HL-60 (cell line): ENCODE measurements around the gene TAPBP.

Source experiments
- CTCF ChIP-seq: IDR thresholded peaks from one replicate; pipeline ENCODE4 v1.5.1; 2011; ENCODE audit warnings: low read length, control low read depth, inconsistent platforms; ENCODE audit not compliant: insufficient read depth
- REST ChIP-seq: IDR thresholded peaks from 2 replicates; pipeline ENCODE4 v1.6.1; 2012; ENCODE audit warnings: low read depth; ENCODE audit not compliant: insufficient replicate concordance

- TF ChIP-seq REST: no peak
- no peak for TF ChIP-seq CTCF
These were observed 35.5 kb downstream of the TAPBP start for GRCh38 chr6:33278392-33278741.
